Left colon (tissue), 2 donors: ENCODE measurements around the gene ARHGAP45. TPM values are rescaled to one million over a fixed set of nuclear protein-coding genes. Genes with fewer than 3 reads are reported as not detected.

Source experiments
- ATAC-seq: fragments of 200-7000 bp; cut with Tn5 transposase; one replicate; pipeline ENCODE4 v1.9.1; 2020; ENCODE audit warnings: mild to moderate bottlenecking, moderate library complexity
- DNase-seq, 2 donors: peaks; one replicate each; pipeline ENCODE4 v3.0.0-alpha.2; 2020
- intact Hi-C, 2 donors: fragments of 100-400 bp; cut with DNase I in 1 of 2; cut with micrococcal nuclease in 1 of 2; formaldehyde crosslinking; loops; one replicate each; pipeline versions ENCODE4 v1.11.2 to v1.14.0; 2022; cut with DNase I, micrococcal nuclease
- total RNA-seq, 2 donors: library from RNA; stranded (reverse); fragmentation: NEBNext Ultra II Directional; extraction: Animal tissue kit (Norgen Biotek cat#: 25700); gene quantifications; one replicate each; pipeline ENCODE4 v1.2.1, GENCODE V29; 2021
- donor health status: DM: no; HTN: no; CAD: no.
- donor health status: DM: yes; HTN: yes; CAD: no.

Gene ARHGAP45
- total RNA-seq, 2 donors from 2014 or later = 37.9 to 47.2 TPM

DNA sequence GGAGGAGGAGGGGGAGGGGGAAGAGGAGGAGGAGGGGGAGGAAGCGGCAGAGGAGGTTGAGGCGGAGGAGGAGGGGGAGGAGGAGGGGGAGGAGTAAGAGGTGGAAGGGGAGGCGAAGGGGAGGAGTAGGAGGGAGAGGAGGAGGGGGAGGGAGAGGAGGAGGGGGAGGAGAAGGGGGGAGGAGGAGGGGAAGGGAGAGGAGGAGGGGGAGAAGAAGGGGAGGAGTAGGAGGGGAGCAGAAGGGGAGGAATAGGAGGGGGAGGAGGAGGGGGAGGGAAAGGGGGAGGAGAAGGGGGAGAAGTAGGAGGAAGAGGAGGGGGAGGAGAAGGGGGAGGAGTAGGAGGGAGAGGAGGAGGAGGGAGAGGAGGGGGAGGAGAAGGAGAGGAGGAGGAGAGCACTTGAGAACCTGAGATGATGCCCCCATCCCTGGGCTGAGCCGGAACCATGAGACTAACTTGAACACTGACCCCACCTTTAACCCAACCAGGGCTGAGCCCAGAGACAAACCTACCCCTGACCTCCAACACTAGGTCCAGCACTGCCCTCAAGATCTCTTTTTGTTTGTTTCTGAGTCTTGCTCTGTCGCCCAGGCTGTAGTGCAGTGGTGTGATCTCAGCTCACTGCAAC lies 14.5 kb upstream of the ARHGAP45 start:
- DNase-seq (no peak), ATAC-seq (no peak)
- intact Hi-C loops = no loop called here

DNA sequence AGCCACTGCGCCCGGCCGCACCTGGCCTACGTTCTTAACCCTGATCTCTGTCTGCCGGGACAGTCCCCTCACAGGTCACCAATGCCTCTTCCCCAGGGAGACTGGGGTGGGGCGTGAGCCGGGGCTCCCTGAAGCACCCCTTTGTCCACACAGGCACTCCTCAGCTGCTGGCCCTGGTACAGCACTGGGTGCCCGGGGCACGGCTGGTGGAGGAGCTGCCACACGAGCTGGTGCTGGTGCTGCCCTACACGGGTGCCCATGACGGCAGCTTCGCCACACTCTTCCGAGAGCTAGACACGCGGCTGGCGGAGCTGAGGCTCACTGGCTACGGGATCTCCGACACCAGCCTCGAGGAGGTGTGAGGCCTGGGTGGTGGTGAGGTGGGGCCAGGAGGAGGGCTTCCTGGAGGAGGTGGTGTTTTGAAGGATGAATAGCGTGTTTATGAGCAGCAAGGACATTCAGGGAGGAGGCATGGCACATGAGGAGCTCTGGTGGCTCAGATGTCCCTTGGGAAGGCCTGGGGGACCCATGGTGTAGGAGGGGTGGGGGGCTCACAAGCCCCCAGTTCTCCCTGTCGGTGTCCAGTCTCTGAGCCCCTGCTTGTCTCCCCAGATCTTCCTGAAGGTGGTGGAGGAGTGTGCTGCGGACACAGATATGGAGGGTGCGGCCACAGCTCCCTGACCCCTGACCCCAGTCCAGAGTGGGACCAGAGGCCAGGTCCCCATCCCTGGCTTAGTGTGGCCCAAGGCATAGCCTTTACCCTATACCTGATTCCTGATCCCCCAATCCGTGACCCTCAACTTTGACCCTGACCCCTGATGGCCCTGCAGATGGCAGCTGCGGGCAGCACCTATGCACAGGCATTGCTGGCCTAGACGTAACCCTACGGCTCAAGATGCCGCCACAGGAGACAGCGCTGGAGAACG lies 13.5 kb upstream of the ARHGAP45 start:
- no peak for ATAC-seq
- no peak for DNase-seq
- intact Hi-C loops = no loop called here

DNA sequence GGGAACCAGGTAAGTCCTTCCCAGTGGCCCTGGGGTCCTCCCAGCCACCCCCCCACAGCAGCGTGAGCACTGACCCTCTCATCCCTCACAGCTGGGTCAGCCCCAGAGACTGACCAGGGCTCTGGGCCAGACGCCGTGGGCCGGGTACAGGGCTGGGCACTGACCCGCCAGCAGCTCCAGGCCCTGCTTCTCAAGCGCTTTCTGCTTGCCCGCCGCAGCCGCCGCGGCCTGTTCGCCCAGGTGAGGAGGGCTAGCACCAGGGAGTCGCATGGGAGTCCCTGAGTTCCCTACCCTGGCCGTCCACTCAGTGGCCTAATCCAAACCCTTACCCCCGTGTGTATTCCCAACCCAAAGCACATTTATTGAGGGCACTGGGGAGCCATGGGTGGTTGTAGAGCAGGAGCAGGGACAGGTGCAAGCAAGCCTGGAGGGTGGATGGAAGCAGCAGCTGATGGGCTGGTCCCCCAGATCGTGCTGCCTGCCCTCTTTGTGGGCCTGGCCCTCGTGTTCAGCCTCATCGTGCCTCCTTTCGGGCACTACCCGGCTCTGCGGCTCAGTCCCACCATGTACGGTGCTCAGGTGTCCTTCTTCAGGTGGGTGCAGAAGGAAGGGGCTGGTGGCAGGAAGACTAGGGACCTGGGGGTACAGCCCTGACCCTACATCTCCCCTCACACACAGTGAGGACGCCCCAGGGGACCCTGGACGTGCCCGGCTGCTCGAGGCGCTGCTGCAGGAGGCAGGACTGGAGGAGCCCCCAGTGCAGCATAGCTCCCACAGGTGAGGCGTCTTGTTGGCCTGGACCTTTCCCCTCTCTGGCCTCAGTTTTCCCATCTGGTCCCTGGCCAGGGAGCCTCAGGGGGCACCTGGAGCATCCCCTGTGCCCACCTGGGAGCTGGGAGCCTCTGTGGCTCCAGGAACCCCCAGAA lies 12.6 kb upstream of the ARHGAP45 start:
- no peak for ATAC-seq
- intact Hi-C loops = no loop called here

DNA sequence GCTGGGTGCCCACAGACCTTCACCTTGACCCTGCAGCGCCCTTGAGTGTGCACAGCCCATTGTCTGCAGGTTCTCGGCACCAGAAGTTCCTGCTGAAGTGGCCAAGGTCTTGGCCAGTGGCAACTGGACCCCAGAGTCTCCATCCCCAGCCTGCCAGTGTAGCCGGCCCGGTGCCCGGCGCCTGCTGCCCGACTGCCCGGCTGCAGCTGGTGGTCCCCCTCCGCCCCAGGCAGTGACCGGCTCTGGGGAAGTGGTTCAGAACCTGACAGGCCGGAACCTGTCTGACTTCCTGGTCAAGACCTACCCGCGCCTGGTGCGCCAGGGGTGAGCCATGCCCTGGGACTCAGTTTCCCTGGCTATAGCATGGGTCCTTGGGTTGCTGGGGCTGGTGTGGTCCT lies 11.9 kb upstream of the ARHGAP45 start:
- ATAC-seq (no peak), DNase-seq (no peak)
- intact Hi-C loops = no loop called here

More for the DNA sequence above, 12.6 kb upstream of the ARHGAP45 start:
- DNase-seq = no peak

GRCh38 chr19:1055886-1056620 lies 10.9 kb upstream of the ARHGAP45 start:
- ATAC-seq = no peak
- intact Hi-C loops = no loop called here
- no peak for DNase-seq

- intact Hi-C loops = no loop called here
- peak; percentile 81 for ATAC-seq
- DNase-seq = peak in 1 of 2 donors; percentile 30
These were observed 9.7 kb upstream of the ARHGAP45 start for GRCh38 chr19:1057176-1057855.

DNA sequence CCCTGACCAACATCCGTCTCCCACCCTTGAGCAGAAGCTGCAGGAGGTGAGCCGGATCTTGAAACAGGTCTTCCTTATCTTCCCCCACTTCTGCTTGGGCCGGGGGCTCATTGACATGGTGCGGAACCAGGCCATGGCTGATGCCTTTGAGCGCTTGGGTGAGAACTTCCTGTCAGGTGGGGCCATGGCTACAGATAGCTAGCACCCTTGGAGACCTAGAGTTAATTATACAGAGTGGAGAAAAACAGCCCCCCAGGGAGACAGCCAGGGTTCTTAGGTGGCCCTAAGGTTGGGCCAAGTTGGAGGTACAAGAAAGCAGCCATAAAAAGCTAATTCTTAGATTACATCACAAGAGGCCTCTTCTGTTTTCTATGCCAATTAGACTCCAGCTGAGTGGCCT lies 8.9 kb upstream of the ARHGAP45 start:
- no peak for DNase-seq
- ATAC-seq = no peak

GRCh38 chr19:1060689-1061088 lies 6.3 kb upstream of the ARHGAP45 start:
- ATAC-seq (no peak), DNase-seq (no peak)
- intact Hi-C loops = no loop called here

More for the DNA sequence above, 8.9 kb upstream of the ARHGAP45 start:
- intact Hi-C loops = no loop called here

GRCh38 chr19:1061987-1062386 lies 5.0 kb upstream of the ARHGAP45 start:
- DNase-seq (no peak), ATAC-seq (no peak)
- intact Hi-C loops = no loop called here

DNA sequence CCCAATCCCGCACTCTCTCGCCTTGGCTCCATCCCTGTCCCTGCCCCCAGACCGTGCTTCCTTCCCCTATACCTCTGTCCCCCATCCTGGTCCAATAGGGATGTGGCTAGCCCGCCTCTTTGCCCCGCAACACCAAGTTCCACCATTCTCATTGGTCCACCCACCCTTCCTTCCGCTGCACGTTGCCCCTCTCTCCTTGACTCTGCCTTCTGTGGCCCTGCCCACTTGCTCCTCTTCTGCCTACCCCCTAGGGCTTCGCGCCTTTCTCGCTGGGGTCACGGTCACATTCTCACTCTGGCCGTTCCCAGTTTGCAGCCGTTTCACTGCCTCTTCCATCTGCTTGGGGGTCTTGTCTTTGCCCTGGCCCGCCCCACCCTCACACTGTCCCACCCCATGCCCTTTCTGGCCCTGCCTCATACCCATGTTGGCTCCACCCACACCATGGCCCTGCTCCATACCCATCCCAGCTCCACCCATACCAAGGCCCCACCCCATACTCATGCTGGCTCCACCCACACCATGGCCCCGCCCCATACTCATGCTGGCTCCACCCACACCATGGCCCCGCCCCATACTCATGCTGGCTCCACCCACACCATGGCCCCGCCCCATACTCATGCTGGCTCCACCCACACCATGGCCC lies 4.5 kb upstream of the ARHGAP45 start:
- intact Hi-C loops = no loop called here
- ATAC-seq (no peak), DNase-seq (peak in 1 of 2 donors; percentile 25)

DNA sequence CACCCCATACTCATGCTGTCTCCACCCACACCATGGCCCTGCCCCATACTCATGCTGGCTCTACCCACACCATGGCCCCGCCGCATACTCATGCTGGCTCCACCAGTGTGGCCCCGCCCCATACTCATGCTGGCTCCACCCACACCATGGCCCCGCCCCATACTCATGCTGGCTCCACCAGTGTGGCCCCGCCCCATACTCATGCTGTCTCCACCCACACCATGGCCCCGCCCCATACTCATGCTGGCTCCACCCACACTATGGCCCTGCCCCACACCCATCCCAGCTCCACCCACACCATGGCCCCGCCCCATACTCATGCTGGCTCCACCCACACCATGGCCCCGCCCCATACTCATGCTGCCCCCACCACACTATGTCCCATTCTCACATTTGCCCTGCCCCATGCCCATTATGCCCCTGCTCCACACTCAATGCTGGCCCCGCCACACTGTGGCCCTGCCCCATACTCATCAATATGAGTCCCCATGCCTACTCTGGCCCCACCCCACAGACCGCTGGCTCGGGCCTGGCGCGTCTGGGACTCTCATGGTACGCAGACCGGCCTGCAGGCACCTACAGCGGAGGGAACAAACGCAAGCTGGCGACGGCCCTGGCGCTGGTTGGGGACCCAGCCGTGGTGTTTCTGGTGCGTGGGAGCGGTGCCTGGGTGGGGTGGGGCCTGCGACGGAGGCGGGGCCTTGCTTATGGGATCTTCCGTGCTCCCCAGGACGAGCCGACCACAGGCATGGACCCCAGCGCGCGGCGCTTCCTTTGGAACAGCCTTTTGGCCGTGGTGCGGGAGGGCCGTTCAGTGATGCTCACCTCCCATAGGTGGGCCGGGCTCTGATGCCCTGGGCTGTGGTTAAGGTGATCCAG lies 3.7 kb upstream of the ARHGAP45 start:
- DNase-seq (peak; percentile 38 to 45), ATAC-seq (no peak)
- intact Hi-C loops = no loop called here

- DNase-seq = peak; percentile 38 to 41
- intact Hi-C loops = no loop called here
- peak; percentile 33 for ATAC-seq
These were observed 2.9 kb upstream of the ARHGAP45 start for GRCh38 chr19:1063909-1064660.

GRCh38 chr19:1064661-1065605 lies 2.0 kb upstream of the ARHGAP45 start:
- DNase-seq (peak in 1 of 2 donors; percentile 78), ATAC-seq (peak; percentile 66)
- intact Hi-C loops = no loop called here

DNA sequence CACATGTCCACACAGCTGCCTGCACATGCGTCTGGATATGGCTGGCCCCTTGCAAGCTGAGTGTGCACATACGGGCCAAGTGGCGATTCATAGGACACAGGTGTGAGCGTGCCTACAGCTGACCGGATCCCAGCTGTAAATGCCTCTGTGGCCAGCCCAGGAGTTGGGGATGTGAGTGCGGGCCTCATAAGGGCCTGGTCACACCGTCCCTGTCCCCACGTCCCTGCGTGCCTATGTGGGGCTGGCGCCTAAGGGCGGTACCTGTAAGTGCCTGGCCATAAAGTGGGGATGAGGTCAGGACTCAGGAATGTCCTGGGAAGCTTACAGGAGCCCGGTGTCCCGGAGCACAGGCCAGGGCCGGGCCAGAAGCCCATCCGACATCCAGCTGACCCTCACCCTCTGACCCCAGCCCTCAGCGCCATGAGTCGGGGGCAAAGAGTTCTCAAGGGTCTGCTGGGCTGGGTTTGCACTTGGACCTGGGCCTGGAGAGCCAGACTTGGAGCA lies 1.3 kb upstream of the ARHGAP45 start:
- ATAC-seq (peak; percentile 76), DNase-seq (peak; percentile 71 to 85)
- intact Hi-C loops = no loop called here
